Measurements from ENCODE around the gene HK2. TPM values are rescaled to one million over a fixed set of nuclear protein-coding genes. Genes with fewer than 3 reads are reported as not detected.

Gene HK2
- total RNA-seq, 3 donors from 2014 or later, result 9.8 to 39.2 (median 19.9) TPM

GRCh38 chr2:74884118-74884762 lies 50.3 kb downstream of the HK2 start:
- intact Hi-C loops (cut with DNase I; ENCODE audit: low total_unique reads), result no loop called here
- TF ChIP-seq POLR2AphosphoS5 (IDR thresholded peaks at IDR 0.05), result no peak
- no peak for TF ChIP-seq CTCF (IDR thresholded peaks at IDR 0.05)
- TF ChIP-seq POLR2A (IDR thresholded peaks at IDR 0.05), result no peak
- no peak for DNase-seq (ENCODE audit: low spot score in 2 of 2)
- Histone ChIP-seq H3K27ac (no peak overlapping the region), H3K36me3 (no peaks in the 10 kb centered on the region), H3K27me3 (no peaks in the 10 kb centered on the region), H3K9me3 (no peaks in the 10 kb centered on the region), H3K4me3 (no peak overlapping the region), H3K4me1 (no peaks in the 10 kb centered on the region)

GRCh38 chr2:74884866-74885265 lies 50.9 kb downstream of the HK2 start:
- no peak for DNase-seq (ENCODE audit: low spot score in 2 of 2)
- Histone ChIP-seq H3K27me3 (no peaks in the 10 kb centered on the region), H3K4me1 (no peaks in the 10 kb centered on the region), H3K4me3 (no peak overlapping the region), H3K27ac (no peak overlapping the region), H3K36me3 (no peaks in the 10 kb centered on the region), H3K9me3 (no peaks in the 10 kb centered on the region)
- intact Hi-C loops (cut with DNase I; ENCODE audit: low total_unique reads), result no loop called here
- no peak for TF ChIP-seq CTCF (IDR thresholded peaks at IDR 0.05)
- no peak for TF ChIP-seq POLR2AphosphoS5 (IDR thresholded peaks at IDR 0.05)
- TF ChIP-seq POLR2A (IDR thresholded peaks at IDR 0.05), result no peak

- H3K4me1 ChIP-seq, result no peaks in the 10 kb centered on the region
- no peaks in the 10 kb centered on the region for H3K36me3 ChIP-seq
- intact Hi-C loops (cut with DNase I; ENCODE audit: low total_unique reads), result no loop called here
- H3K27ac ChIP-seq, result no peak overlapping the region
- H3K27me3 ChIP-seq, result no peaks in the 10 kb centered on the region
- no peaks in the 10 kb centered on the region for H3K9me3 ChIP-seq
- TF ChIP-seq POLR2AphosphoS5 (IDR thresholded peaks at IDR 0.05) (no peak), CTCF (IDR thresholded peaks at IDR 0.05) (no peak), POLR2A (IDR thresholded peaks at IDR 0.05) (no peak)
- no peak overlapping the region for H3K4me3 ChIP-seq
- no peak for DNase-seq (ENCODE audit: low spot score in 2 of 2)
Observed at GRCh38 chr2:74886251-74886650, 52.3 kb downstream of the HK2 start.

- no peaks in the 10 kb centered on the region for H3K9me3 ChIP-seq
- H3K4me1 ChIP-seq, result no peaks in the 10 kb centered on the region
- no peak overlapping the region for H3K4me3 ChIP-seq
- H3K27me3 ChIP-seq, result no peaks in the 10 kb centered on the region
- H3K36me3 ChIP-seq, result no peaks in the 10 kb centered on the region
- H3K27ac ChIP-seq, result no peak overlapping the region
- DNase-seq (ENCODE audit: low spot score in 2 of 2), result no peak
- TF ChIP-seq CTCF (IDR thresholded peaks at IDR 0.05) (no peak), POLR2AphosphoS5 (IDR thresholded peaks at IDR 0.05) (no peak), POLR2A (IDR thresholded peaks at IDR 0.05) (no peak)
- intact Hi-C loops (cut with DNase I; ENCODE audit: low total_unique reads), result no loop called here
Observed at GRCh38 chr2:74886811-74887210, 52.9 kb downstream of the HK2 start.

- no peaks in the 10 kb centered on the region for H3K27me3 ChIP-seq
- TF ChIP-seq POLR2A (IDR thresholded peaks at IDR 0.05), result no peak
- TF ChIP-seq POLR2AphosphoS5 (IDR thresholded peaks at IDR 0.05), result no peak
- TF ChIP-seq CTCF (IDR thresholded peaks at IDR 0.05), result no peak
- DNase-seq (ENCODE audit: low spot score in 2 of 2), result no peak
- H3K9me3 ChIP-seq, result no peaks in the 10 kb centered on the region
- H3K27ac ChIP-seq, result no peak overlapping the region
- no peaks in the 10 kb centered on the region for H3K4me1 ChIP-seq
- intact Hi-C loops (cut with DNase I; ENCODE audit: low total_unique reads), result no loop called here
- H3K4me3 ChIP-seq, result no peak overlapping the region
- H3K36me3 ChIP-seq, result no peaks in the 10 kb centered on the region
Observed at GRCh38 chr2:74887445-74887951, 53.6 kb downstream of the HK2 start.
